ENCODE measurements around the gene CSNK1A1. TPM values are rescaled to one million over a fixed set of nuclear protein-coding genes. Genes with fewer than 3 reads are reported as not detected.

Gene CSNK1A1
- total and polyA plus RNA-seq, 4 experiments from 2014 or later, result 135 to 189 (median 168) TPM

- Mint-ChIP-seq H3K4me3 (no peak overlapping the region), H3K9me3 (no peaks in the 10 kb centered on the region), H3K27ac (no peak overlapping the region), H3K36me3 (no peaks in the 10 kb centered on the region), H3K4me1 (peaks cover 8 to 16% (median 10%) of the 10 kb centered on the region in 4 donors), H3K27me3 (no peaks in the 10 kb centered on the region)
- no peak for DNase-seq
- Histone ChIP-seq H3K27me3 (ENCODE audit: insufficient read depth, low read length) (no peaks in the 10 kb centered on the region), H3K4me1 (ENCODE audit: insufficient read depth, low read length) (peaks cover 8% of the 10 kb centered on the region), H3K36me3 (ENCODE audit: insufficient read depth, low read length) (no peaks in the 10 kb centered on the region), H3K9me3 (ENCODE audit: control insufficient read depth in 1 of 2, low read length in 2 of 2) (no peaks in the 10 kb centered on the region), H3K27ac (ENCODE audit: low read depth, low read length) (no peak overlapping the region), H3K4me3 (ENCODE audit: low read length in 2 of 2) (no peak overlapping the region)
- intact Hi-C loops (cut with micrococcal nuclease), result loop anchor here (10.0 kb wide), 1 partner anchor 415 kb away; the partner anchor contains the start of gene ABLIM3
- ChIA-PET POLR2A (ENCODE audit: partially characterized antibody) (no interaction called here), CTCF (ENCODE audit: partially characterized antibody) (interaction anchor here (1.9 to 5.8 kb wide), 3 partner anchors 114 to 125 kb away, joined by 6 to 49 read pairs (median 34); no protein-coding TSS in a partner anchor)
Observed at GRCh38 chr5:149559706-149560105, 8.5 kb upstream of the CSNK1A1 start.

GRCh38 chr5:149552553-149553160, 1.4 kb upstream of the CSNK1A1 start:
- peaks cover 0 to 2% (median 0%) of the 10 kb centered on the region in 8 donors for H3K9me3 Mint-ChIP-seq
- H3K27me3 ChIP-seq (ENCODE audit: insufficient read depth, low read length), result no peaks in the 10 kb centered on the region
- peaks cover 10 to 40% (median 17%) of the 10 kb centered on the region in 4 donors for H3K4me1 Mint-ChIP-seq
- H3K36me3 Mint-ChIP-seq, result peaks cover 13 to 35% of the 10 kb centered on the region in 2 donors
- POLR2A ChIA-PET (ENCODE audit: partially characterized antibody), result interaction anchor here (1.7 to 4.0 kb wide), 3 partner anchors 34 to 195 kb away, joined by 5 to 20 read pairs (median 6); partner anchors contain the start of gene PCYOX1L
- peak overlapping the region in 2 of 7 donors; percentile 41 to 56 for H3K27ac Mint-ChIP-seq
- H3K27ac ChIP-seq (ENCODE audit: low read depth, low read length), result no peak overlapping the region
- no peak overlapping the region for H3K4me3 ChIP-seq (ENCODE audit: low read length in 2 of 2)
- H3K27me3 Mint-ChIP-seq, result no peaks in the 10 kb centered on the region
- DNase-seq, result no peak
- H3K36me3 ChIP-seq (ENCODE audit: insufficient read depth, low read length), result no peaks in the 10 kb centered on the region
- CTCF ChIA-PET (ENCODE audit: partially characterized antibody), result interaction anchor here (1.2 to 3.7 kb wide), 5 partner anchors 9 to 195 kb away, joined by 6 to 51 read pairs (median 8); partner anchors contain the start of gene PCYOX1L
- H3K4me3 Mint-ChIP-seq, result peak overlapping the region in 2 of 8 donors; percentile 10 to 33
- H3K9me3 ChIP-seq (ENCODE audit: control insufficient read depth in 1 of 2, low read length in 2 of 2), result no peaks in the 10 kb centered on the region
- intact Hi-C loops (cut with micrococcal nuclease), result loop anchor here (5.0 kb wide), 2 partner anchors 40 to 310 kb away; no protein-coding TSS in a partner anchor
- H3K4me1 ChIP-seq (ENCODE audit: insufficient read depth, low read length), result peaks cover 25% of the 10 kb centered on the region

GRCh38 chr5:149552038-149552494, 827 bp upstream of the CSNK1A1 start:
- CTCF ChIA-PET (ENCODE audit: partially characterized antibody), result interaction anchor here (0.6 to 3.7 kb wide), 15 partner anchors 10 to 1521 kb away, joined by 3 to 51 read pairs (median 7); partner anchors contain the start of genes GRPEL2 and PCYOX1L
- Histone ChIP-seq H3K27ac (ENCODE audit: low read depth, low read length) (peak overlapping the region; percentile 97), H3K9me3 (ENCODE audit: control insufficient read depth in 1 of 2, low read length in 2 of 2) (no peaks in the 10 kb centered on the region), H3K36me3 (ENCODE audit: insufficient read depth, low read length) (peaks cover under 1% of the 10 kb centered on the region), H3K4me1 (ENCODE audit: insufficient read depth, low read length) (peaks cover 31% of the 10 kb centered on the region), H3K27me3 (ENCODE audit: insufficient read depth, low read length) (no peaks in the 10 kb centered on the region), H3K4me3 (ENCODE audit: low read length in 2 of 2) (peak overlapping the region; percentile 88 to 94)
- POLR2A ChIA-PET (ENCODE audit: partially characterized antibody), result interaction anchor here (0.6 to 4.0 kb wide), 24 partner anchors 9 to 1169 kb away, joined by 3 to 23 read pairs (median 4); partner anchors contain the start of genes ARHGEF37, GRPEL2, HMGXB3 and PCYOX1L
- intact Hi-C loops (cut with micrococcal nuclease), result loop anchor here (5.0 kb wide), 2 partner anchors 40 to 310 kb away; no protein-coding TSS in a partner anchor
- Mint-ChIP-seq H3K4me3 (peak overlapping the region; percentile 94 to 99 (median 98)), H3K4me1 (peaks cover 14 to 45% (median 23%) of the 10 kb centered on the region in 4 donors), H3K36me3 (peaks cover 19 to 41% of the 10 kb centered on the region in 2 donors), H3K27ac (peak overlapping the region; percentile 95 to 100 (median 98)), H3K9me3 (peaks cover 0 to 2% (median 0%) of the 10 kb centered on the region in 8 donors), H3K27me3 (no peaks in the 10 kb centered on the region)
- no peak for DNase-seq

GRCh38 chr5:149550594-149551226, 529 bp downstream of the CSNK1A1 start:
- H3K27me3 ChIP-seq (ENCODE audit: insufficient read depth, low read length), result no peaks in the 10 kb centered on the region
- CTCF ChIA-PET (ENCODE audit: partially characterized antibody), result interaction anchor here (0.7 to 3.7 kb wide), 11 partner anchors 11 to 206 kb away, joined by 3 to 51 read pairs (median 7); partner anchors contain the start of genes GRPEL2 and PCYOX1L
- peak overlapping the region; percentile 83 to 94 for H3K4me3 ChIP-seq (ENCODE audit: low read length in 2 of 2)
- no peaks in the 10 kb centered on the region for H3K9me3 ChIP-seq (ENCODE audit: control insufficient read depth in 1 of 2, low read length in 2 of 2)
- H3K27ac ChIP-seq (ENCODE audit: low read depth, low read length), result peak overlapping the region; percentile 97
- peak overlapping the region; percentile 94 to 99 (median 98) for H3K4me3 Mint-ChIP-seq
- POLR2A ChIA-PET (ENCODE audit: partially characterized antibody), result interaction anchor here (0.6 to 4.0 kb wide), 27 partner anchors 7 to 1707 kb away, joined by 3 to 23 read pairs (median 4); partner anchors contain the start of genes ARHGEF37, GRPEL2, HMGXB3 and PCYOX1L
- DNase-seq, result no peak
- peaks cover 19 to 59% (median 31%) of the 10 kb centered on the region in 4 donors for H3K4me1 Mint-ChIP-seq
- peaks cover 0 to 2% (median 0%) of the 10 kb centered on the region in 8 donors for H3K9me3 Mint-ChIP-seq
- intact Hi-C loops (cut with micrococcal nuclease), result loop anchor here (1.0 to 5.0 kb wide), 6 partner anchors 38 to 1167 kb away; partner anchors contain the start of genes FBXO38, HMGXB3 and TIGD6
- H3K36me3 Mint-ChIP-seq, result peaks cover 30 to 53% of the 10 kb centered on the region in 2 donors
- H3K27me3 Mint-ChIP-seq, result no peaks in the 10 kb centered on the region
- H3K4me1 ChIP-seq (ENCODE audit: insufficient read depth, low read length), result peaks cover 42% of the 10 kb centered on the region
- peaks cover 5% of the 10 kb centered on the region for H3K36me3 ChIP-seq (ENCODE audit: insufficient read depth, low read length)
- peak overlapping the region; percentile 95 to 100 (median 98) for H3K27ac Mint-ChIP-seq

- Histone ChIP-seq H3K27ac (ENCODE audit: low read depth, low read length) (peak overlapping the region; percentile 97), H3K4me3 (ENCODE audit: low read length in 2 of 2) (peak overlapping the region; percentile 83 to 94), H3K36me3 (ENCODE audit: insufficient read depth, low read length) (peaks cover 8% of the 10 kb centered on the region), H3K4me1 (ENCODE audit: insufficient read depth, low read length) (peaks cover 47% of the 10 kb centered on the region), H3K27me3 (ENCODE audit: insufficient read depth, low read length) (no peaks in the 10 kb centered on the region), H3K9me3 (ENCODE audit: control insufficient read depth in 1 of 2, low read length in 2 of 2) (no peaks in the 10 kb centered on the region)
- peaks cover 20 to 64% (median 35%) of the 10 kb centered on the region in 4 donors for H3K4me1 Mint-ChIP-seq
- POLR2A ChIA-PET (ENCODE audit: partially characterized antibody), result interaction anchor here (0.6 to 4.0 kb wide), 14 partner anchors 9 to 1707 kb away, joined by 3 to 23 read pairs (median 4); partner anchors contain the start of genes ARHGEF37, GRPEL2, HMGXB3 and PCYOX1L
- DNase-seq, result peak in 3 of 5 donors; percentile 12 to 57 (median 20)
- H3K9me3 Mint-ChIP-seq, result peaks cover 0 to 2% (median 0%) of the 10 kb centered on the region in 8 donors
- peaks cover 33 to 57% of the 10 kb centered on the region in 2 donors for H3K36me3 Mint-ChIP-seq
- CTCF ChIA-PET (ENCODE audit: partially characterized antibody), result interaction anchor here (0.7 to 3.7 kb wide), 5 partner anchors 19 to 205 kb away, joined by 3 to 51 read pairs (median 9); partner anchors contain the start of gene GRPEL2
- intact Hi-C loops (cut with micrococcal nuclease), result loop anchor here (2.0 to 5.0 kb wide), 4 partner anchors 38 to 451 kb away; partner anchors contain the start of genes HMGXB3 and TIGD6
- peak overlapping the region; percentile 95 to 100 (median 98) for H3K27ac Mint-ChIP-seq
- H3K27me3 Mint-ChIP-seq, result no peaks in the 10 kb centered on the region
- H3K4me3 Mint-ChIP-seq, result peak overlapping the region; percentile 94 to 99 (median 98)
Observed at GRCh38 chr5:149550268-149550583, 1.0 kb downstream of the CSNK1A1 start.

GRCh38 chr5:149549461-149550267, 1.6 kb downstream of the CSNK1A1 start:
- peak overlapping the region; percentile 83 to 94 for H3K4me3 ChIP-seq (ENCODE audit: low read length in 2 of 2)
- H3K4me1 ChIP-seq (ENCODE audit: insufficient read depth, low read length), result peaks cover 52% of the 10 kb centered on the region
- peak overlapping the region; percentile 97 for H3K27ac ChIP-seq (ENCODE audit: low read depth, low read length)
- CTCF ChIA-PET (ENCODE audit: partially characterized antibody), result interaction anchor here (0.7 to 3.7 kb wide), 7 partner anchors 12 to 204 kb away, joined by 3 to 51 read pairs (median 4); partner anchors contain the start of gene GRPEL2
- peak overlapping the region; percentile 95 to 100 (median 98) for H3K27ac Mint-ChIP-seq
- no peaks in the 10 kb centered on the region for H3K9me3 ChIP-seq (ENCODE audit: control insufficient read depth in 1 of 2, low read length in 2 of 2)
- peaks cover 11% of the 10 kb centered on the region for H3K36me3 ChIP-seq (ENCODE audit: insufficient read depth, low read length)
- H3K4me1 Mint-ChIP-seq, result peaks cover 20 to 69% (median 38%) of the 10 kb centered on the region in 4 donors
- H3K27me3 ChIP-seq (ENCODE audit: insufficient read depth, low read length), result no peaks in the 10 kb centered on the region
- peak; percentile 37 to 71 (median 43) for DNase-seq
- intact Hi-C loops (cut with micrococcal nuclease), result loop anchor here (2.0 to 10.0 kb wide), 5 partner anchors 37 to 451 kb away; partner anchors contain the start of genes HMGXB3 and TIGD6
- H3K27me3 Mint-ChIP-seq, result no peaks in the 10 kb centered on the region
- H3K4me3 Mint-ChIP-seq, result peak overlapping the region; percentile 94 to 99 (median 98)
- POLR2A ChIA-PET (ENCODE audit: partially characterized antibody), result interaction anchor here (0.6 to 4.0 kb wide), 16 partner anchors 8 to 1708 kb away, joined by 3 to 23 read pairs (median 4); partner anchors contain the start of genes GRPEL2, HMGXB3, PCYOX1L and SLC26A2
- H3K36me3 Mint-ChIP-seq, result peaks cover 35 to 62% of the 10 kb centered on the region in 2 donors
- peaks cover 0 to 2% (median 0%) of the 10 kb centered on the region in 8 donors for H3K9me3 Mint-ChIP-seq
